ENCODE measurements around the gene EEF2.
A peak's percentile ranks its signal among the peaks of the same experiment; 100 is the strongest.

DNA sequence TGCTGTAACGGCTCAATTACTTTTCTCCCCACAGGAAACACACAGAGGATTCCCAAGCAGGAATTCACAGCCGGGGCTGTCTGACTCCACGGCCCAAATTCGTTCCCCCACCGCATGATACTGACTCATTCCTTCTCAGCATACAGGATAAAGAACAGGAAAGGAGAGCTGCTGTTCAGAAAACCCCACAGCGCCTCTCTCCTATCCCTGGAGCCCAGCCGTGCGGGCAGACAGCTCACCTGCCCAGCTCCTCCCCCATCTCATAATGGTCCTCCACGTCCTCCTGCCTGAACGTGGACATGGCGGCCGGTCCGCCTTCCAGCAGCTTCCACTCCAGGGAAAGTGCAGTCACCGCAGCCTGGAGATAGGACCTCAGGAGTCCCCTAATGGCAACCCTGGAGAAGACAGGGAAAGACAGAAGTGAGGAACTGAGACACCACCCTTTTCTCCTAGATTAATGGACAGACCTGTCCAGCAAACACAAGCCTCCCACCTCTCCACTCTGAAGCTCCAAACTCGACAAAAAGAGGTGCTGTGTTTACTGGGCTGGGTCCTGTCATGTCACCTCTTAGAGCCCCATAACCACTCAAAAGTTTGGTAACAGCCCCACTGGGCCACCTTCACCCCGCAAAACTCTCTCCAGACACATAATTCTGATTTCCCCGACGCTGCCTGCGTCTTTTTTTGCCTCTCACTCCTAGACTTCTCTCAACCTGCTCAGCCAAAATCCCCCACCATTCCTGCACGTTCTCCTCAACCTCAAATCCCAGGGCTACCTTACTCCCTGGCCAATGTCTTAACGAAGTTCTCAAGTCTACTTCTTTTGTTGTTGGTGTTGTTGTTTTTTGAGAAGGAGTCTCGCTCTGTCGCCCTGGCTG lies 15.6 kb downstream of the EEF2 start:
- peak; percentile 52 for TF ChIP-seq POLR2A (IDR thresholded peaks at IDR 0.05; ENCODE audit: low read depth, low read length)
- TF ChIP-seq, protein P1, sequence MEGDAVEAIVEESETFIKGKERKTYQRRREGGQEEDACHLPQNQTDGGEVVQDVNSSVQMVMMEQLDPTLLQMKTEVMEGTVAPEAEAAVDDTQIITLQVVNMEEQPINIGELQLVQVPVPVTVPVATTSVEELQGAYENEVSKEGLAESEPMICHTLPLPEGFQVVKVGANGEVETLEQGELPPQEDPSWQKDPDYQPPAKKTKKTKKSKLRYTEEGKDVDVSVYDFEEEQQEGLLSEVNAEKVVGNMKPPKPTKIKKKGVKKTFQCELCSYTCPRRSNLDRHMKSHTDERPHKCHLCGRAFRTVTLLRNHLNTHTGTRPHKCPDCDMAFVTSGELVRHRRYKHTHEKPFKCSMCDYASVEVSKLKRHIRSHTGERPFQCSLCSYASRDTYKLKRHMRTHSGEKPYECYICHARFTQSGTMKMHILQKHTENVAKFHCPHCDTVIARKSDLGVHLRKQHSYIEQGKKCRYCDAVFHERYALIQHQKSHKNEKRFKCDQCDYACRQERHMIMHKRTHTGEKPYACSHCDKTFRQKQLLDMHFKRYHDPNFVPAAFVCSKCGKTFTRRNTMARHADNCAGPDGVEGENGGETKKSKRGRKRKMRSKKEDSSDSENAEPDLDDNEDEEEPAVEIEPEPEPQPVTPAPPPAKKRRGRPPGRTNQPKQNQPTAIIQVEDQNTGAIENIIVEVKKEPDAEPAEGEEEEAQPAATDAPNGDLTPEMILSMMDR (IDR thresholded peaks at IDR 0.05; ENCODE audit: extremely low read depth in 1 of 2, insufficient read depth in 1 of 2, low read depth in 1 of 2, low read length in 2 of 2): peak in 1 of 2 donors; percentile 18
